Effector memory CD8-positive, alpha-beta T cell (primary cell): ENCODE data around the gene TMEM270.

Source experiments
- ATAC-seq: fragments of 150-1000 bp; cut with Tn5 transposase; replicated peaks from 2 replicates; pipeline ENCODE4 v1.10.0; 2021; ENCODE audit warnings: mild to moderate bottlenecking, moderate library complexity
- DNase-seq, 3 experiments: peaks; one replicate each; pipeline ENCODE4 v3.0.0; 2021
- H3K27ac Mint-ChIP-seq, 2 donors: one replicate each; pipeline ENCODE4 v1.8.0; 2022; ENCODE audit warnings: mild to moderate bottlenecking in 2 of 2, mixed read lengths in 2 of 2, moderate library complexity in 2 of 2
- H3K27me3 Mint-ChIP-seq, 2 donors: one replicate each; pipeline ENCODE4 v1.8.0; 2022; ENCODE audit warnings: mixed read lengths in 2 of 2
- H3K36me3 Mint-ChIP-seq: one replicate; pipeline ENCODE4 v1.8.0; 2022; ENCODE audit warnings: mild to moderate bottlenecking, moderate library complexity, mixed read lengths; ENCODE audit not compliant: insufficient read depth
- H3K4me1 Mint-ChIP-seq, 2 donors: one replicate each; pipeline ENCODE4 v1.8.0; 2022; ENCODE audit warnings: low read depth in 2 of 2, mixed read lengths in 2 of 2
- H3K4me3 Mint-ChIP-seq, 2 donors: one replicate each; pipeline ENCODE4 v1.8.0; 2022; ENCODE audit warnings: mild to moderate bottlenecking in 2 of 2, mixed read lengths in 2 of 2, moderate library complexity in 2 of 2
- H3K9me3 Mint-ChIP-seq, 2 donors: one replicate each; pipeline ENCODE4 v1.8.0; 2022; ENCODE audit warnings: mixed read lengths in 2 of 2

The TMEM270 gene

GRCh38 chr7:73892003-73892999 lies 31.3 kb downstream of the TMEM270 start:
- peaks cover 2% of the 10 kb centered on the region for H3K36me3 Mint-ChIP-seq
- H3K27ac Mint-ChIP-seq: peak overlapping the region in 1 of 2 donors; percentile 42
- no peak for ATAC-seq
- H3K4me3 Mint-ChIP-seq: no peak overlapping the region
- H3K27me3 Mint-ChIP-seq: peaks cover 29 to 49% of the 10 kb centered on the region in 2 donors
- no peak for DNase-seq
- no peaks in the 10 kb centered on the region for H3K9me3 Mint-ChIP-seq
- no peaks in the 10 kb centered on the region for H3K4me1 Mint-ChIP-seq

GRCh38 chr7:73893342-73894101 lies 32.6 kb downstream of the TMEM270 start:
- no peaks in the 10 kb centered on the region for H3K36me3 Mint-ChIP-seq
- DNase-seq (no peak), ATAC-seq (no peak)
- peaks cover 22 to 38% of the 10 kb centered on the region in 2 donors for H3K27me3 Mint-ChIP-seq
- no peaks in the 10 kb centered on the region for H3K4me1 Mint-ChIP-seq
- no peak overlapping the region for H3K27ac Mint-ChIP-seq
- no peak overlapping the region for H3K4me3 Mint-ChIP-seq
- no peaks in the 10 kb centered on the region for H3K9me3 Mint-ChIP-seq

DNA sequence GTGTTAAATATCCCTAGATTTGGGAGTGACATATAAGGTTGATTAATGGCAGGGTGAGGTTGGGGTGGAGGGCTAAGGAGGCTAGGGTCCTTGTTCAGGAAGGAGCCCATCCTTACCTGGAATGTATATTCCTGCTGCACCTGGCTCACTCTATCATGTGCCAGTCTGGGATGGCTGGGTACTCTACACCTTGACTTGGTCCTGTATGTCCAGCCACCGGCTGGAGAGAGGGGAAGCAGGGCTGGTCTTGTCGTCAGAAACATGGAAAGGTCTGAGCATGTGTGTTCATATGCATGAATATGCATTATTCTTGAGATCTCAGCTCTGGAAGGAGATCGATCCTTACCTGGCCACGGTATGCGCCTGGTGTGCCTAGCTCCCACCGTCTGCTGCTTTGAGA lies 33.2 kb downstream of the TMEM270 start:
- no peak for DNase-seq
- Mint-ChIP-seq H3K27ac (no peak overlapping the region), H3K9me3 (no peaks in the 10 kb centered on the region), H3K4me1 (no peaks in the 10 kb centered on the region), H3K27me3 (peaks cover 22 to 38% of the 10 kb centered on the region in 2 donors), H3K4me3 (no peak overlapping the region), H3K36me3 (no peaks in the 10 kb centered on the region)
- ATAC-seq: no peak

DNA sequence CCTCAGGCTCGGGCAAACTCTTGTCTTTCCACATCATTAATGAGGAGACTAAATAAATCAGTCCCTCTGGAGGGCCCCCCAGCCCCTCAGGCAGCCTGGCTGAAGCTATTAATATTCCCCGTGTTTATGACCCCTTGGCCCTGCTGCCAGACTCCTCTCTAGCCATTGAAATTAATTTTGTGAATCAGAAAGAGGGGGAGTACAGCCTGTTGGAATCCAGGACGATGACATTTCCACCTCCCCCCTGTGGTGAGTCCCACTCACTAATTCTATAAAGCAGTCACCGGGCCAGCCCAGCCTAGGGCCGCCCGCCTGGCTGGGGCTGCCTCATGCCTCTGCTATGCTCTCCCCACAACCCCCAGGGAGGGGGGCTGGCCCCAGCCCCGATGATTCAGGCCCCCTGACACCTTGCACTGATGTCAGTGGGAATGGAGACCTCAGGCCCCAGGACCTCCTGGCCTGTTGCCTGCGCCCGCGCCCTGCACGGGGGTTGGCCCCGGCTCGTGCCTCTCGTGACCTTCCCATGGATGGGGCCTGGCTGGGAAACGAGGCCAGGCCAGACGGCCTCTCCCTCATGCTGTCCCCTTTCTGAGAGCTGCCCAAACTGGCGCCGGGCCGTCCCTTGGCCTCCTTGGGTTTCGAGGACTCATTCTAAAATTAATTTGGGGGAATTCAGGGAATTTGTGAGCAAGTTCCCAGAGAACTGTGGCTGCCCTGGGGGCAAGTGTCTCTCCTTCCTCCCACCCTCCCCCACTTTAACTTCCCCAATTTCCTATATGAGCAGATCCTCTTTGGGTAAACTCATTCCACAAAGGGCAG lies 34.0 kb downstream of the TMEM270 start:
- Mint-ChIP-seq H3K36me3 (no peaks in the 10 kb centered on the region), H3K4me3 (no peak overlapping the region), H3K27ac (no peak overlapping the region), H3K27me3 (peaks cover 22 to 38% of the 10 kb centered on the region in 2 donors), H3K4me1 (no peaks in the 10 kb centered on the region), H3K9me3 (no peaks in the 10 kb centered on the region)
- ATAC-seq: no peak
- DNase-seq: no peak

DNA sequence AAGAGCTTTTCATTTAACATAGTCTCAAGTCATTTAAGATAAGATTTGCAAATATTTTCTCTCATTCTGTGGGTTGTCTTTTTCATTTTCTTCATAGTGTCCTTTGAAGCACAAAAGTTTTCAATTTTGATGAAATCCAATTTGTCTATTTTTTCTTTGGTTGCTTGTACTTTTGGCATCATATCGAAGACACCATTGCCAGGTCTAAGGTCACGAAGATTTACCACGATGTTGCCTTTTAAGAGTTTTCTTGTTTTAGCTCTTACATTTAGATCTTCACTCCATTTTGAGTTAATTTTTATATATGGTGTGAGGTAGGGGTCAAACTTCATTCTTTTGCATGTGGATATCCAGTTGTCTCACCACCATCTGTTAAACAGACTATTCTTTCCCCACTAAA lies 34.7 kb downstream of the TMEM270 start:
- no peaks in the 10 kb centered on the region for H3K9me3 Mint-ChIP-seq
- H3K27ac Mint-ChIP-seq: no peak overlapping the region
- H3K27me3 Mint-ChIP-seq: peaks cover 22 to 32% of the 10 kb centered on the region in 2 donors
- no peak for DNase-seq
- no peaks in the 10 kb centered on the region for H3K36me3 Mint-ChIP-seq
- H3K4me1 Mint-ChIP-seq: no peaks in the 10 kb centered on the region
- no peak for ATAC-seq
- H3K4me3 Mint-ChIP-seq: no peak overlapping the region

DNA sequence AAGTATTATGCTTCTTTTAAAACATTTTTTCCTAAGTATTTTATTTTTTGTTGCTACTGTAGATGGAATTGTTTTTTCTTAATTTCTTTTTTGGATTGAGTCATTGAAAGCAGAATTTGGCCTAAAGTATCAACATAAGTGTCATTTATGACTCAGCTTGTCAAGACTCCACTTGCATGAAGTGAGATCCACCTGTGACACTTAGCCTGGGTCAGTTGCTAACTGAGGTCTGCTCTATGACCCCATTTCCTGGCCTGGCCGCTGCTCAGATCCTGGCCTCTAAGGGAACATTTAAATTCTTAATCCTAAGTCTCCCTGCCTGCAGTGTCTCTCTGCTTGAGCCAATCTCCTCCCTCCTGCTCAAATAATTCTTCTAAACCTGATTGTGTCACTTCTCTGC lies 35.5 kb downstream of the TMEM270 start:
- Mint-ChIP-seq H3K4me1 (no peaks in the 10 kb centered on the region), H3K27ac (no peak overlapping the region), H3K27me3 (peaks cover 19 to 26% of the 10 kb centered on the region in 2 donors), H3K4me3 (no peak overlapping the region), H3K36me3 (no peaks in the 10 kb centered on the region), H3K9me3 (no peaks in the 10 kb centered on the region)
- no peak for ATAC-seq
- DNase-seq: no peak

DNA sequence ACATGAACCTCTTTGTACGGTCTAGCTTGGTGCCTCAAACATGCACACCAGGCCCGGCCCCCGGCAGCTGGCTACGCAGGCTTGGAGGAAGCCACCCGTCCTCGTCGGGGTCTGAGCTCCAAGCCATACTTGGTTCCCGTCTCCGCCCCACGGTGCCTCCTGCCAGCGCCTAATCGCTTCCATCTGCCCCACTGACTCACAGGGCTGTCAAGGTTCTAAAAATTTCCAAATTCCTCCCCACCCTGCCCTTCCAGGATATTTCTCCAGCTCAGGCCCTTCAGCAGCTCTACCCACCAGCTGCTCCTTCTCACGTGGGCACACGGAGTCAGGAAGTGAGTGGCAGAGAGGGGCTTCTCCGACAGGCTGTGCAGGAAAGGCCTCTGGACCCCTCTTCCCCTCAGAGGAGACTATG lies 38.8 kb downstream of the TMEM270 start:
- H3K4me1 Mint-ChIP-seq: no peaks in the 10 kb centered on the region
- DNase-seq (no peak), ATAC-seq (no peak)
- no peaks in the 10 kb centered on the region for H3K36me3 Mint-ChIP-seq
- no peaks in the 10 kb centered on the region for H3K9me3 Mint-ChIP-seq
- no peak overlapping the region for H3K4me3 Mint-ChIP-seq
- H3K27me3 Mint-ChIP-seq: peaks cover 10 to 26% of the 10 kb centered on the region in 2 donors
- no peak overlapping the region for H3K27ac Mint-ChIP-seq

DNA sequence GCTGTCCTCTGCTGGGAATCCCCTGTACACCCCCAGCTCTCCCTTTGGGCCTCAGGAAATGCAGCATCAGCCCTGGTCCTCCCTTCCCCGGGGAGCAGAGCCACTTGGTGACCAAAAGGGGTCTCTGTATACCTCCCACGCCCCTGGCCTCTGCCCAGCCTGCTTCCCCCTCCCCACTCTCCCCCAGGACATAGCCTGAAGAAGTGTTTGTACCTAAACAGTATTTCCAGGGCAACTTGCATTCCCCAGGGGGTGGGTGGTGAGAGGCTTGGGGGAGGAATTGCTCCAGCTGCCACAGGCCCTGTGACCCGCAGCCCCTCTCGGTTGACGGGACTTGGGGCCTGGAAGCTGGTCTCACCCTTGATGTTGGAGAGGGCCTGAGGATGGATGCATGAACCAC lies 39.3 kb downstream of the TMEM270 start:
- Mint-ChIP-seq H3K4me3 (no peak overlapping the region), H3K4me1 (no peaks in the 10 kb centered on the region), H3K27me3 (peaks cover 10 to 26% of the 10 kb centered on the region in 2 donors), H3K27ac (no peak overlapping the region), H3K36me3 (no peaks in the 10 kb centered on the region), H3K9me3 (no peaks in the 10 kb centered on the region)
- ATAC-seq: no peak
- DNase-seq: no peak

GRCh38 chr7:73901231-73901822 lies 40.4 kb downstream of the TMEM270 start:
- DNase-seq (no peak), ATAC-seq (no peak)
- Mint-ChIP-seq H3K36me3 (no peaks in the 10 kb centered on the region), H3K27ac (no peak overlapping the region), H3K27me3 (peaks cover 15 to 31% of the 10 kb centered on the region in 2 donors), H3K9me3 (no peaks in the 10 kb centered on the region), H3K4me3 (no peak overlapping the region), H3K4me1 (no peaks in the 10 kb centered on the region)

- Mint-ChIP-seq H3K4me3 (no peak overlapping the region), H3K27ac (no peak overlapping the region), H3K4me1 (no peaks in the 10 kb centered on the region), H3K27me3 (peaks cover 15 to 37% of the 10 kb centered on the region in 2 donors), H3K36me3 (no peaks in the 10 kb centered on the region), H3K9me3 (no peaks in the 10 kb centered on the region)
- DNase-seq (no peak), ATAC-seq (no peak)
Observed at GRCh38 chr7:73901823-73902597, 41.1 kb downstream of the TMEM270 start.

DNA sequence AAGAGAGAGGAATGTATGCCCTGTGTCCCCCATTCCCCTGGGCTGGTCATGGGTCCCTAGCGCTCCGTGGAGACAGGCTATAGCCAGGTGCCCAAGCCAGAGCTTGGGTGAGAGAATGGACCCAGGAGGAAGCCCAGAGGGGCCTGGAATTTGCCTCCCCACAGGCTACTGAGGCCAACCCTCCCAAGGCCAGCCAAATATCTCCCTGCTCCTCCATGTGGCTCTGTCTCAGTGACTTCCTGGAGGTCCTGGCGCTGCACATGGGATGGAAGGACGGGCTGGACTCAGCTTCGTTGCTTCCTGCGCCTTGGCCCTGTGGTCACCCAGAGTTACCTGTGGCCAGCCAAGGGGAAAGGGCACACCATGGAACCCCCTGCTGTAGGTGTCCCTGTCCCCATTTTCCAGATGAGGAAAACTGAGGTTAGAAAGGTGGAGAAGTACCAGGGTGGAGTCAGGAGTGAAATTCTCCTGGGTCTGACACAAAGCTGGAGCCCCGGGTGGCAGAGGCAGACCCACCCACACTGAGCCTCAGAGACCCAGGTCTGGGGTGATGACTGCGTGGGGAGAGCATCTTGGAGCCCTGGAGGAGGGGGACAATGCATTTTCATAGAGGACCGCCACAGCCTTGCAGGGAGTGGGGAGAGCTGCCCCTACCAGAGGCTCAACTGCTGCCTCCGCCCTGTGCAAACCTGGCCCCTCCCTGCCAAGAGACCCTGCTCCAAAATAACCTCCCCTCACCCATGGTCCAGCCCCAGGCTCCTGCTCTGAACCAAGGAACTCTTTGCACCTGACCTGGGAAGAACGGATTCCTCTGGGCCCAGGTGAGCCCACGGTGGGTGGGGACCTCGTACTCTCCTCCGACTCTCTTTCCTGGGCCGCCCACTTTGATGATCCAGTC lies 42.6 kb downstream of the TMEM270 start:
- no peak overlapping the region for H3K27ac Mint-ChIP-seq
- H3K9me3 Mint-ChIP-seq: no peaks in the 10 kb centered on the region
- DNase-seq (no peak), ATAC-seq (no peak)
- no peaks in the 10 kb centered on the region for H3K36me3 Mint-ChIP-seq
- H3K4me3 Mint-ChIP-seq: no peak overlapping the region
- no peaks in the 10 kb centered on the region for H3K4me1 Mint-ChIP-seq
- H3K27me3 Mint-ChIP-seq: peaks cover 26 to 52% of the 10 kb centered on the region in 2 donors
